H1 (cell line): Measurements from ENCODE around the gene ARID5B. TPM values are rescaled to one million over a fixed set of nuclear protein-coding genes. Genes with fewer than 3 reads are reported as not detected.

Experiments
- CTCF ChIA-PET: fragments of 300-600 bp; sonication (Branson Sonifier 250); formaldehyde crosslinking; loops from one replicate; lab custom pipeline; 2021; ENCODE audit not compliant: partially characterized antibody; lab: Charles Lee
- POLR2A ChIA-PET: fragments of 300-600 bp; sonication (Branson Sonifier 250); formaldehyde crosslinking; loops from one replicate; lab custom pipeline; 2021; ENCODE audit warnings: inconsistent platforms; ENCODE audit not compliant: partially characterized antibody; lab: Charles Lee
- DNase-seq, 2 experiments: peaks; one replicate each; pipeline versions ENCODE4 v3.0.0 to v3.0.0-alpha.2; 2010 to 2022; ENCODE audit warnings: low spot score in 2 of 2, low read depth in 1 of 2, mixed read lengths in 1 of 2
- FAIRE-seq: peaks from 2 replicates; lab custom pipeline; 2011; peaks lifted over from hg19 to GRCh38; lab: Jason Lieb, UNC
- H2AFZ ChIP-seq: 2 replicates; pipeline ENCODE4 v1.8.1; 2012; ENCODE audit warnings: low read length, inconsistent platforms
- H2AK5ac ChIP-seq: 2 replicates; pipeline ENCODE4 v1.6.1; 2013; ENCODE audit warnings: low read depth, low read length
- H2BK120ac ChIP-seq: replicated peaks from 2 replicates; pipeline ENCODE3; 2013; ENCODE audit warnings: low read depth, low read length, inconsistent platforms
- H2BK12ac ChIP-seq: 2 replicates; pipeline ENCODE4 v1.6.1; 2013; ENCODE audit warnings: low read depth, low read length
- H2BK15ac ChIP-seq: 2 replicates; pipeline ENCODE4 v1.6.1; 2013; ENCODE audit warnings: low read length
- H2BK20ac ChIP-seq: 2 replicates; pipeline ENCODE4 v1.6.1; 2013; ENCODE audit warnings: low read length
- H2BK5ac ChIP-seq: 2 replicates; pipeline ENCODE4 v1.6.1; 2013; ENCODE audit warnings: low read depth, low read length
- H3K14ac ChIP-seq: 2 replicates; pipeline ENCODE4 v1.6.1; 2013; ENCODE audit warnings: inconsistent platforms; ENCODE audit not compliant: insufficient read length
- H3K18ac ChIP-seq: 2 replicates; pipeline ENCODE4 v1.6.1; 2013; ENCODE audit warnings: low read length; ENCODE audit errors: extremely low read depth
- H3K23ac ChIP-seq: 2 replicates; pipeline ENCODE4 v1.6.1; 2013; ENCODE audit warnings: inconsistent platforms; ENCODE audit not compliant: insufficient read length
- H3K23me2 ChIP-seq: 2 replicates; pipeline ENCODE4 v1.6.1; 2013; ENCODE audit warnings: low read depth, low read length
- H3K27ac ChIP-seq: 2 replicates; pipeline ENCODE4 v1.6.1; 2011; ENCODE audit warnings: low read depth, low read length, inconsistent platforms
- H3K27me3 ChIP-seq, 4 experiments: replicated peaks in 1 of 4; 1 replicate in 1 of 4; 2 replicates in 3 of 4; pipeline versions ENCODE4 v1.6.1 to v1.8.1; 2011 to 2013; ENCODE audit warnings: low read length in 3 of 4, mild to moderate bottlenecking in 3 of 4, inconsistent platforms in 2 of 4, mixed read lengths in 2 of 4, moderate library complexity in 1 of 4; ENCODE audit not compliant: control insufficient read depth in 3 of 4, insufficient read depth in 3 of 4; ENCODE audit errors: extremely low read depth in 1 of 4
- H3K36me3 ChIP-seq, 4 experiments: 2 replicates each; pipeline versions ENCODE4 v1.6.1 to v1.8.1; 2011 to 2013; ENCODE audit warnings: mild to moderate bottlenecking in 4 of 4, low read length in 3 of 4, moderate library complexity in 2 of 4, control low read depth in 1 of 4, inconsistent platforms in 1 of 4; ENCODE audit not compliant: insufficient read depth in 4 of 4, control insufficient read depth in 2 of 4
- H3K4ac ChIP-seq: replicated peaks from 2 replicates; pipeline ENCODE3; 2013; ENCODE audit warnings: low read length, low read depth, mixed read lengths, inconsistent platforms; ENCODE audit not compliant: insufficient read length
- H3K4me1 ChIP-seq, 4 experiments: replicated peaks in 1 of 4; 1 replicate in 1 of 4; 2 replicates in 3 of 4; pipeline versions ENCODE4 v1.6.1 to v1.8.1; 2011 to 2013; ENCODE audit warnings: low read length in 3 of 4, inconsistent platforms in 2 of 4, mixed read lengths in 1 of 4; ENCODE audit not compliant: insufficient read depth in 4 of 4, control insufficient read depth in 3 of 4
- H3K4me2 ChIP-seq, 2 experiments: 2 replicates each; pipeline versions ENCODE4 v1.6.1 to v1.8.1; 2011 to 2013; ENCODE audit warnings: low read depth in 2 of 2, low read length in 2 of 2, control low read depth in 1 of 2, inconsistent platforms in 1 of 2, mild to moderate bottlenecking in 1 of 2; ENCODE audit not compliant: insufficient read depth in 1 of 2
- H3K4me3 ChIP-seq, 4 experiments: fragments of 200-600, 300-600 bp in 1 of 4; sonication (generic), shearing (Covaris generic), sonication (Bioruptor Twin) in 1 of 4; 2 replicates each; pipeline versions ENCODE4 v1.5.1 to v1.8.1; 2011 to 2016; ENCODE audit warnings: low read length in 4 of 4, low read depth in 3 of 4, control low read depth in 2 of 4, inconsistent platforms in 2 of 4, mild to moderate bottlenecking in 2 of 4, mixed read lengths in 1 of 4, moderate library complexity in 1 of 4; ENCODE audit not compliant: insufficient read depth in 2 of 4; ENCODE audit errors: extremely low read depth in 1 of 4
- H3K56ac ChIP-seq: replicated peaks from 2 replicates; pipeline ENCODE3; 2013; ENCODE audit warnings: low read depth, mild to moderate bottlenecking, mixed read lengths, low read length, inconsistent platforms; ENCODE audit not compliant: insufficient read length
- H3K79me1 ChIP-seq: 2 replicates; pipeline ENCODE4 v1.6.1; 2013; ENCODE audit warnings: low read depth, low read length, control low read depth
- H3K79me2 ChIP-seq, 2 experiments: 2 replicates each; pipeline versions ENCODE4 v1.6.1 to v1.8.1; 2012 to 2013; ENCODE audit warnings: low read length in 2 of 2, mild to moderate bottlenecking in 2 of 2, inconsistent platforms in 1 of 2; ENCODE audit not compliant: insufficient read depth in 2 of 2, control insufficient read depth in 1 of 2
- H3K9ac ChIP-seq, 4 experiments: replicated peaks in 1 of 4; 1 replicate in 1 of 4; 2 replicates in 3 of 4; pipeline versions ENCODE4 v1.6.1 to v1.8.1; 2011 to 2013; ENCODE audit warnings: low read depth in 3 of 4, low read length in 3 of 4, control low read depth in 2 of 4, mild to moderate bottlenecking in 2 of 4, moderate library complexity in 2 of 4, inconsistent platforms in 1 of 4; ENCODE audit errors: extremely low read depth in 1 of 4
- H3K9me3 ChIP-seq, 2 experiments: 2 replicates each; pipeline versions ENCODE4 v1.6.1 to v1.8.1; 2012 to 2013; ENCODE audit warnings: mild to moderate bottlenecking in 2 of 2, moderate library complexity in 2 of 2, control low read depth in 1 of 2, inconsistent platforms in 1 of 2, low read depth in 1 of 2, low read length in 1 of 2, mixed read lengths in 1 of 2; ENCODE audit not compliant: insufficient read depth in 2 of 2
- H4K20me1 ChIP-seq, 2 experiments: replicated peaks in 1 of 2; 2 replicates each; pipeline versions ENCODE3 to v1.8.1; 2011 to 2013; ENCODE audit warnings: inconsistent platforms in 2 of 2, low read length in 2 of 2, mild to moderate bottlenecking in 1 of 2; ENCODE audit not compliant: insufficient read depth in 2 of 2, control insufficient read depth in 1 of 2
- H4K5ac ChIP-seq: 2 replicates; pipeline ENCODE4 v1.6.1; 2013; ENCODE audit warnings: low read length, low read depth, mixed read lengths, inconsistent platforms; ENCODE audit not compliant: insufficient read length
- H4K8ac ChIP-seq: 2 replicates; pipeline ENCODE4 v1.8.0; 2013; ENCODE audit warnings: mild to moderate bottlenecking, moderate library complexity, low read length, inconsistent platforms; ENCODE audit not compliant: insufficient read depth; ENCODE audit errors: extremely low read depth
- H4K91ac ChIP-seq: replicated peaks from 2 replicates; pipeline ENCODE3; 2013; ENCODE audit warnings: low read length, mixed read lengths, inconsistent platforms; ENCODE audit not compliant: insufficient read length
- BRCA1 ChIP-seq: IDR thresholded peaks from 2 replicates; pipeline ENCODE4 v1.6.1; 2012; ENCODE audit warnings: low read depth, low read length, improper control_type of control experiment
- CBX8 ChIP-seq: fragments of 300-800, 300-1000 bp; sonication (generic); IDR thresholded peaks from 2 replicates; pipeline ENCODE4 v1.7.1; 2016; ENCODE audit warnings: low read depth, low read length, borderline replicate concordance
- CHD1 ChIP-seq: IDR thresholded peaks from 2 replicates; pipeline ENCODE4 v1.6.1; 2012; ENCODE audit warnings: low read depth, low read length, improper control_type of control experiment
- CTBP2 ChIP-seq: IDR thresholded peaks from 2 replicates; pipeline ENCODE4 v1.7.0; 2011; ENCODE audit warnings: borderline replicate concordance, mild to moderate bottlenecking, moderate library complexity, mixed read lengths, low read length; ENCODE audit not compliant: insufficient read depth, insufficient read length
- HDAC2 ChIP-seq, 2 experiments: fragments of 300-600 bp in 1 of 2; sonication (generic) in 1 of 2; IDR thresholded peaks; 2 replicates each; pipeline ENCODE4 v1.6.1; 2011 to 2012; ENCODE audit warnings: low read depth in 2 of 2, low read length in 2 of 2, mild to moderate bottlenecking in 2 of 2, moderate library complexity in 2 of 2, borderline replicate concordance in 1 of 2, inconsistent platforms in 1 of 2
- MAFK ChIP-seq: IDR thresholded peaks from 2 replicates; pipeline ENCODE4 v1.6.1; 2012; ENCODE audit warnings: low read depth, mild to moderate bottlenecking, improper control_type of control experiment, low read length
- POLR2A ChIP-seq, 2 experiments: IDR thresholded peaks; 1 replicate in 1 of 2; 2 replicates in 1 of 2; pipeline ENCODE4 v1.6.1; 2011; ENCODE audit warnings: low read depth in 2 of 2, low read length in 2 of 2, mild to moderate bottlenecking in 2 of 2; ENCODE audit errors: control extremely low read depth in 1 of 2
- POU5F1 ChIP-seq: IDR thresholded peaks from 2 replicates; pipeline ENCODE4 v1.6.1; 2011; ENCODE audit warnings: low read depth, mild to moderate bottlenecking, low read length, moderate library complexity
- SAP30 ChIP-seq: fragments of 300-600 bp; sonication (generic); IDR thresholded peaks from 2 replicates; pipeline ENCODE4 v1.7.1; 2012; ENCODE audit warnings: low read length, moderate library complexity, mild to moderate bottlenecking, inconsistent platforms; ENCODE audit not compliant: insufficient read depth, insufficient replicate concordance
- TCF12 ChIP-seq: IDR thresholded peaks from 2 replicates; pipeline ENCODE4 v1.6.1; 2011; ENCODE audit warnings: low read depth, mild to moderate bottlenecking, low read length
- TEAD4 ChIP-seq: IDR thresholded peaks from 2 replicates; pipeline ENCODE4 v1.6.1; 2012; ENCODE audit warnings: low read depth, low read length, inconsistent platforms, mixed read lengths
- WGBS, 2 experiments: shearing (Covaris generic) in 1 of 2; methylation state at CpG; one replicate each; pipeline versions ENCODE4 v1.1.6 to v1.1.7; 2013 to 2015; ENCODE audit warnings: low lambda C conversion rate in 2 of 2, mixed read lengths in 2 of 2, inconsistent platforms in 1 of 2, low coverage in 1 of 2, missing lambda C conversion rate in 1 of 2; ENCODE audit not compliant: insufficient replicate concordance in 2 of 2, insufficient coverage in 1 of 2, insufficient read length in 1 of 2; ENCODE audit errors: extremely low coverage in 1 of 2, missing lambda C conversion rate in 1 of 2; 5-methylcytosine and 5-hydroxymethylcytosine counted together
- polyA plus RNA-seq, 7 experiments: library from polyadenylated mRNA; depleted of rRNA in 3 of 7; stranded (reverse) in 5 of 7; unstranded in 2 of 7; fragments of >200 nt in 5 of 7; fragments of 200-250 nt in 2 of 7; gene quantifications; 1 replicate in 5 of 7; 2 replicates in 1 of 7; 4 replicates in 1 of 7; pipeline versions ENCODE4 v1.2.1 to v1.2.3, GENCODE V29; 2011 to 2013; ENCODE audit warnings: missing spikeins in 2 of 7, mixed read lengths in 2 of 7
- total RNA-seq: library from RNA; stranded (reverse); fragmentation: NEBNext Ultra II Directional; extraction: Animal tissue kit (Norgen Biotek cat#: 25700); gene quantifications from 2 replicates; pipeline ENCODE4 v1.2.1, GENCODE V29; 2021

ARID5B gene
- total and polyA plus RNA-seq, 2 of the 8 experiments (the other 6 are each of a cell fraction or from before 2014, with no cell fraction given): 0.21 to 1.1 TPM

GRCh38 chr10:61950449-61951143 lies 49.1 kb downstream of the ARID5B start:
- no peak overlapping the region for H3K56ac ChIP-seq
- no peak overlapping the region for H2BK120ac ChIP-seq
- no peak overlapping the region for H2BK5ac ChIP-seq
- H4K91ac ChIP-seq: no peak overlapping the region
- H3K4me1 ChIP-seq: no peaks in the 10 kb centered on the region
- no peak for FAIRE-seq
- no peak overlapping the region for H3K4me2 ChIP-seq
- no peak overlapping the region for H3K9ac ChIP-seq
- no peaks in the 10 kb centered on the region; a peak in 1 of 4 replicates for H3K9me3 ChIP-seq
- 85% methylated on average over 2 of the region's 2 CpGs; no CpG with 5 or more reads in 1 of the 2 experiments for WGBS, 2 experiments
- H4K8ac ChIP-seq: no peak overlapping the region
- H2AFZ ChIP-seq: no peak overlapping the region
- CTCF ChIA-PET: interaction anchor here (0.9 to 1.5 kb wide), 3 partner anchors 16 to 47 kb away, joined by 3 read pairs; no protein-coding TSS in a partner anchor
- no peak overlapping the region for H3K4me3 ChIP-seq
- no peak overlapping the region for H3K14ac ChIP-seq
- TF ChIP-seq BRCA1: no peak
- no peak for TF ChIP-seq SAP30
- no peak for TF ChIP-seq POU5F1
- TF ChIP-seq CHD1: no peak
- TF ChIP-seq TEAD4: no peak
- TF ChIP-seq CTBP2: no peak
- TF ChIP-seq POLR2A (IDR thresholded peaks at IDR 0.05; ENCODE audit: control extremely low read depth in 1 of 2, low read depth in 2 of 2, low read length in 2 of 2): no peak
- no peak for TF ChIP-seq TCF12
- TF ChIP-seq MAFK: no peak
- TF ChIP-seq HDAC2 (IDR thresholded peaks at IDR 0.05; ENCODE audit: borderline replicate concordance in 1 of 2, low read depth in 2 of 2, low read length in 2 of 2): no peak
- no peak for TF ChIP-seq CBX8
- TF ChIP-seq, all 59 proteins: peak for 0
- DNase-seq: no peak
- POLR2A ChIA-PET: no interaction called here
- Histone ChIP-seq H3K27me3 (no peaks in the 10 kb centered on the region), H3K79me2 (no peaks in the 10 kb centered on the region), H3K4ac (no peak overlapping the region), H3K23me2 (no peaks in the 10 kb centered on the region; the same call in 1 of the 2 replicates), H3K27ac (no peak overlapping the region), H3K79me1 (no peaks in the 10 kb centered on the region), H3K23ac (no peak overlapping the region), H2BK12ac (no peak overlapping the region), H2AK5ac (no peak overlapping the region), H4K20me1 (no peaks in the 10 kb centered on the region), H3K36me3 (no peaks in the 10 kb centered on the region), H2BK15ac (no peak overlapping the region), H4K5ac (no peak overlapping the region), H2BK20ac (no peak overlapping the region), H3K18ac (no peak overlapping the region)
